PC-9 (cell line): ENCODE results near the gene ZNF792.

Source experiments
- EZH2 ChIP-seq: fragments of 200-600 bp; sonication (generic); IDR thresholded peaks from 2 replicates; pipeline ENCODE4 v1.8.0; 2017; ENCODE audit warnings: antibody characterized with exemption, low read depth
- TF ChIP-seq, protein P1 (sequence below): fragments of 200-600 bp; sonication (generic); conservative IDR thresholded peaks from 2 replicates; pipeline ENCODE4 v1.6.1; 2017; ENCODE audit warnings: mixed run types, antibody characterized with exemption, mild to moderate bottlenecking, moderate library complexity

DNA sequence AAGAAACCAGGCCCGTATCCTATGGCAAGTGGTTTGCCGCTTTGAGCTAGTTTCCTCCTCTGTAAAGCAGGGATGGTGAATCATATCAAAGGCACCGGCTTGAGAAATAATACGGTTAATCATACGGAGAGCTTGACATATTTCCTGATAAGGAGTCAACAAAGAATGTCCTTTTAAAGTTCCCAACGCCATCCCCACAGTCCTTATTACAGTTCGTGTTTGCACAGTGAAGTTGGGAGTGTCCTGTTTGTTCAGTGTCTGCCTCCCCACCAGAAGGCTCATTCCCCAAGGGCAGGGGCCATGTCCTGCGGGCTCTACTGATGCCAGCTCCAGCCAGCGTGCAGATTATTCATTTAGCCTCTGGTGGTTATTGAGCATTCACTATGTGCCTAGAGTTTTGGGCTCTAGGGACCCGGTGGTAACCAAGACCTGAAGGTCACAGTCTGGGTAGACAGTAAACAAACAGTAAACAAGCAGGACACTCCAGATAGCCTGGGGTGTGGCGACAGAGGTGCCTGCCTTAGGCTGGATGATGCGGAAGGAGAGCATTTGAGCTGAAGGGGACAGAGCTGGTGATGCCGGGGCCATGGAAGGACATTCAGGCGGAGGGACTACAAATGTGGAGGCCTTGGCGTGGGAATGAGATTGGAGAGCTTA lies 42.4 kb upstream of the ZNF792 start:
- TF ChIP-seq, protein P1, sequence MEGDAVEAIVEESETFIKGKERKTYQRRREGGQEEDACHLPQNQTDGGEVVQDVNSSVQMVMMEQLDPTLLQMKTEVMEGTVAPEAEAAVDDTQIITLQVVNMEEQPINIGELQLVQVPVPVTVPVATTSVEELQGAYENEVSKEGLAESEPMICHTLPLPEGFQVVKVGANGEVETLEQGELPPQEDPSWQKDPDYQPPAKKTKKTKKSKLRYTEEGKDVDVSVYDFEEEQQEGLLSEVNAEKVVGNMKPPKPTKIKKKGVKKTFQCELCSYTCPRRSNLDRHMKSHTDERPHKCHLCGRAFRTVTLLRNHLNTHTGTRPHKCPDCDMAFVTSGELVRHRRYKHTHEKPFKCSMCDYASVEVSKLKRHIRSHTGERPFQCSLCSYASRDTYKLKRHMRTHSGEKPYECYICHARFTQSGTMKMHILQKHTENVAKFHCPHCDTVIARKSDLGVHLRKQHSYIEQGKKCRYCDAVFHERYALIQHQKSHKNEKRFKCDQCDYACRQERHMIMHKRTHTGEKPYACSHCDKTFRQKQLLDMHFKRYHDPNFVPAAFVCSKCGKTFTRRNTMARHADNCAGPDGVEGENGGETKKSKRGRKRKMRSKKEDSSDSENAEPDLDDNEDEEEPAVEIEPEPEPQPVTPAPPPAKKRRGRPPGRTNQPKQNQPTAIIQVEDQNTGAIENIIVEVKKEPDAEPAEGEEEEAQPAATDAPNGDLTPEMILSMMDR: no peak
- TF ChIP-seq EZH2: no peak
